Endothelial cell of umbilical vein (primary cell): Measurements from ENCODE around the gene WNK4. TPM values are rescaled to one million over a fixed set of nuclear protein-coding genes. Genes with fewer than 3 reads are reported as not detected.

Experiments
- BruUV-seq: library from RNA; stranded (reverse); fragments of 400-500 nt; replicated peaks from 2 replicates; lab custom pipeline; 2021; lab: Mats Ljungman, UMichigan
- CTCF ChIA-PET: fragments of 300-600, 350-600 bp; sonication (Branson Sonifier 250); formaldehyde crosslinking; loops from one replicate; lab custom pipeline; 2021; ENCODE audit warnings: antibody characterized with exemption, inconsistent platforms; lab: Charles Lee
- POLR2A ChIA-PET: fragments of 300-600, 350-600 bp; sonication (Branson Sonifier 250); formaldehyde crosslinking; loops from one replicate; lab custom pipeline; 2021; ENCODE audit warnings: antibody characterized with exemption, inconsistent platforms; lab: Charles Lee
- DNase-seq: peaks from one replicate; pipeline ENCODE4 v3.0.0-alpha.2; 2011; ENCODE audit warnings: low read depth, low spot score
- FAIRE-seq: peaks from 2 replicates; lab custom pipeline; 2011; peaks lifted over from hg19 to GRCh38; lab: Jason Lieb, UNC
- H2AFZ ChIP-seq: 2 replicates; pipeline ENCODE4 v1.6.0; 2012; ENCODE audit warnings: low read depth, low read length, control low read depth, inconsistent platforms
- H3K27ac ChIP-seq: 2 replicates; pipeline ENCODE4 v1.5.1; 2011; ENCODE audit warnings: low read depth, mild to moderate bottlenecking, control low read depth, low read length, moderate library complexity; ENCODE audit not compliant: insufficient read depth
- H3K27me3 ChIP-seq, 2 experiments: 2 replicates each; pipeline versions ENCODE4 v1.6.0 to v1.6.1; 2011; ENCODE audit warnings: low read length in 2 of 2, mixed read lengths in 1 of 2; ENCODE audit not compliant: control insufficient read depth in 2 of 2, insufficient read depth in 2 of 2
- H3K36me3 ChIP-seq, 2 experiments: 2 replicates in 1 of 2; 3 replicates in 1 of 2; pipeline ENCODE4 v1.5.1; 2011; ENCODE audit warnings: low read length in 2 of 2, mild to moderate bottlenecking in 1 of 2, moderate library complexity in 1 of 2; ENCODE audit not compliant: control insufficient read depth in 2 of 2, insufficient read depth in 2 of 2; ENCODE audit errors: extremely low read depth in 1 of 2
- H3K4me1 ChIP-seq: 3 replicates; pipeline ENCODE4 v1.5.1; 2011; ENCODE audit warnings: mild to moderate bottlenecking, low read length; ENCODE audit not compliant: control insufficient read depth, insufficient read depth; ENCODE audit errors: extremely low read depth
- H3K4me2 ChIP-seq: 2 replicates; pipeline ENCODE4 v1.6.1; 2011; ENCODE audit warnings: low read length, control low read depth, mixed read lengths; ENCODE audit not compliant: insufficient read depth
- H3K4me3 ChIP-seq, 3 experiments: fragments of 200-600 bp in 1 of 3; sonication (generic), shearing (Covaris generic) in 1 of 3; replicated peaks in 1 of 3; 2 replicates each; pipeline ENCODE4 v1.5.1; 2011 to 2016; ENCODE audit warnings: control low read depth in 3 of 3, low read length in 3 of 3, mild to moderate bottlenecking in 2 of 3, inconsistent platforms in 1 of 3, low read depth in 1 of 3, moderate library complexity in 1 of 3; ENCODE audit not compliant: insufficient read depth in 1 of 3
- H3K79me2 ChIP-seq: 2 replicates; pipeline ENCODE4 v1.6.0; 2012; ENCODE audit warnings: low read length, inconsistent platforms; ENCODE audit not compliant: control insufficient read depth, insufficient read depth
- H3K9ac ChIP-seq: replicated peaks from 2 replicates; pipeline ENCODE3; 2011; ENCODE audit warnings: low read length, control low read depth; ENCODE audit not compliant: insufficient read depth; ENCODE audit errors: extremely low read depth
- H3K9me1 ChIP-seq: replicated peaks from 3 replicates; pipeline ENCODE4 v1.6.0; 2011; ENCODE audit warnings: mild to moderate bottlenecking, low read length; ENCODE audit not compliant: control insufficient read depth, insufficient read depth; ENCODE audit errors: extremely low read depth
- H3K9me3 ChIP-seq: replicated peaks from 2 replicates; pipeline ENCODE4 v1.5.1; 2012; ENCODE audit warnings: low read length, inconsistent platforms; ENCODE audit not compliant: control insufficient read depth, insufficient read depth
- H4K20me1 ChIP-seq: replicated peaks from 2 replicates; pipeline ENCODE3; 2011; ENCODE audit warnings: mild to moderate bottlenecking, low read length; ENCODE audit not compliant: control insufficient read depth, insufficient read depth; ENCODE audit errors: extremely low read depth
- EZH2 ChIP-seq: IDR thresholded peaks from 2 replicates; pipeline ENCODE4 v1.6.1; 2012; ENCODE audit warnings: borderline replicate concordance, low read depth, mild to moderate bottlenecking, moderate library complexity, low read length, inconsistent platforms; ENCODE audit not compliant: severe bottlenecking
- dilution Hi-C: fragments of 300-500 bp; cut with MboI; formaldehyde crosslinking; loops from one replicate; pipeline ENCODE4 v1.15.0; 2019; ENCODE audit warnings: low sequenced_read_pairs; ENCODE audit not compliant: extremely low pct_ligation_motif_present
- intact Hi-C: fragments of 100-400 bp; cut with micrococcal nuclease; formaldehyde crosslinking; loops from one replicate; pipeline ENCODE4 v1.10.0; 2022
- polyA plus RNA-seq, 4 experiments: library from polyadenylated mRNA; depleted of rRNA in 3 of 4; stranded (reverse) in 3 of 4; unstranded in 1 of 4; fragments of >200 nt; gene quantifications; 2 replicates each; pipeline versions ENCODE4 v1.2.1 to v1.2.3, GENCODE V29; 2011 to 2012; ENCODE audit warnings: missing spikeins in 1 of 4
- total RNA-seq: library from RNA; stranded (reverse); gene quantifications from 2 replicates; pipeline ENCODE4 v1.2.3, GENCODE V29; 2021
- TF ChIP-seq, protein P1 (sequence below), 2 donors: IDR thresholded peaks; 1 replicate in 1 of 2; 2 replicates in 1 of 2; pipeline ENCODE4 v1.5.1; 2011; ENCODE audit warnings: low read length in 2 of 2, mild to moderate bottlenecking in 2 of 2, moderate library complexity in 2 of 2, control low read depth in 1 of 2, inconsistent platforms in 1 of 2, low read depth in 1 of 2; ENCODE audit not compliant: insufficient read depth in 1 of 2; ENCODE audit errors: extremely low read depth in 1 of 2

The WNK4 gene
- total and polyA plus RNA-seq, 2 donors (not counting 3 experiments of a cell fraction or from before 2014, with no cell fraction given), result 0.84 to 1.9 TPM

DNA sequence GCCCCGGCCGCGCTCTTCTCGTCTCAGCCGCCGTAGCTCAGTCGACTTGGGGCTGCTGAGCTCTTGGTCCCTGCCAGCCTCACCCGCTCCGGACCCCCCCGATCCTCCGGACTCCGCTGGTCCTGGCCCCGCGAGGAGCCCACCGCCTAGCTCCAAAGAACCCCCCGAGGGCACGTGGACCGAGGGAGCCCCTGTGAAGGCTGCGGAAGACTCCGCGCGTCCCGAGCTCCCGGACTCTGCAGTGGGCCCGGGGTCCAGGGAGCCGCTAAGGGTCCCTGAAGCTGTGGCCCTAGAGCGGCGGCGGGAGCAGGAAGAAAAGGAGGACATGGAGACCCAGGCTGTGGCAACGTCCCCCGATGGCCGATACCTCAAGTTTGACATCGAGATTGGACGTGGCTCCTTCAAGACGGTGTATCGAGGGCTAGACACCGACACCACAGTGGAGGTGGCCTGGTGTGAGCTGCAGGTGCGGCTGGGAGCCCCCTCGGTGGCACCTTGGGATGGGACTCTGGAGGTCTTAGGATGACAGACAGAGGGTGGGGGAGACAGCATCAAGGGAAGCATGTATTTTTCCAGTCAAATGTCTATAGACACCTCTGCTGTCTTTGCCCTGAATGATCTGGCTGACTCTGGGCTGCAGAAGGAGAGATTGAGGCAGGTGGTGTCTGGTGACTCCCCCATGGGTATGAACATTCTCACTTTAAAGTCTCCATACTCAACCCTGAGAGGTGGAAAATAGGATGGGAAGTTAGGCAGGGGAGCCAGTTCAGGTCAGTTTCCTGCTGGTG, 635 bp downstream of the WNK4 start:
- no peak overlapping the region for H3K27ac ChIP-seq
- peak overlapping the region; percentile 54 for H3K4me2 ChIP-seq
- peaks cover 14 to 15% of the 10 kb centered on the region in 2 experiments for H3K27me3 ChIP-seq
- H3K9me1 ChIP-seq, result no peaks in the 10 kb centered on the region
- peaks cover 35% of the 10 kb centered on the region for H3K4me1 ChIP-seq
- no peak overlapping the region for H3K9ac ChIP-seq
- H3K79me2 ChIP-seq, result no peaks in the 10 kb centered on the region
- H4K20me1 ChIP-seq, result no peaks in the 10 kb centered on the region
- POLR2A ChIA-PET, result interaction anchor here (0.5 to 0.9 kb wide), 3 partner anchors 15 to 50 kb away, joined by 3 to 4 read pairs (median 3); partner anchors contain the start of gene RAMP2
- FAIRE-seq, result peak; percentile 12
- peak; percentile 47 for TF ChIP-seq EZH2
- TF ChIP-seq, protein P1, sequence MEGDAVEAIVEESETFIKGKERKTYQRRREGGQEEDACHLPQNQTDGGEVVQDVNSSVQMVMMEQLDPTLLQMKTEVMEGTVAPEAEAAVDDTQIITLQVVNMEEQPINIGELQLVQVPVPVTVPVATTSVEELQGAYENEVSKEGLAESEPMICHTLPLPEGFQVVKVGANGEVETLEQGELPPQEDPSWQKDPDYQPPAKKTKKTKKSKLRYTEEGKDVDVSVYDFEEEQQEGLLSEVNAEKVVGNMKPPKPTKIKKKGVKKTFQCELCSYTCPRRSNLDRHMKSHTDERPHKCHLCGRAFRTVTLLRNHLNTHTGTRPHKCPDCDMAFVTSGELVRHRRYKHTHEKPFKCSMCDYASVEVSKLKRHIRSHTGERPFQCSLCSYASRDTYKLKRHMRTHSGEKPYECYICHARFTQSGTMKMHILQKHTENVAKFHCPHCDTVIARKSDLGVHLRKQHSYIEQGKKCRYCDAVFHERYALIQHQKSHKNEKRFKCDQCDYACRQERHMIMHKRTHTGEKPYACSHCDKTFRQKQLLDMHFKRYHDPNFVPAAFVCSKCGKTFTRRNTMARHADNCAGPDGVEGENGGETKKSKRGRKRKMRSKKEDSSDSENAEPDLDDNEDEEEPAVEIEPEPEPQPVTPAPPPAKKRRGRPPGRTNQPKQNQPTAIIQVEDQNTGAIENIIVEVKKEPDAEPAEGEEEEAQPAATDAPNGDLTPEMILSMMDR (IDR thresholded peaks at IDR 0.05; ENCODE audit: extremely low read depth in 1 of 2, insufficient read depth in 1 of 2, low read depth in 1 of 2, low read length in 2 of 2), result no peak
- BruUV-seq, result no TSS peak
- H3K4me3 ChIP-seq, result peak overlapping the region in 2 of 3 experiments; percentile 16 to 48
- intact Hi-C loops, result loop anchor here (5.0 kb wide), 1 partner anchor 104 kb away; the partner anchor contains the start of gene PLEKHH3
- H3K9me3 ChIP-seq, result no peaks in the 10 kb centered on the region
- dilution Hi-C loops, result no loop called here
- no peak for DNase-seq
- CTCF ChIA-PET, result interaction anchor here (0.7 to 4.7 kb wide), 7 partner anchors 8 to 59 kb away, joined by 3 to 44 read pairs (median 4); partner anchors contain the start of genes BECN1 and VPS25
- peak overlapping the region; percentile 53 for H2AFZ ChIP-seq
- H3K36me3 ChIP-seq, result peaks cover 0 to 8% of the 10 kb centered on the region in 2 experiments
